Breast epithelium (tissue), 4 donors: ENCODE results near the gene TMEM158. TPM values are rescaled to one million over a fixed set of nuclear protein-coding genes. Genes with fewer than 3 reads are reported as not detected.

Experiments
- DNase-seq, 2 donors: peaks; one replicate each; pipeline ENCODE4 v3.0.0-alpha.2; 2019; ENCODE audit warnings: low spot score in 2 of 2
- H3K27ac ChIP-seq, 2 donors: fragments of 200-600 bp; sonication (generic) in 1 of 2; one replicate each; pipeline ENCODE4 v1.5.1; 2016 to 2019; ENCODE audit warnings: mild to moderate bottlenecking in 1 of 2
- H3K27me3 ChIP-seq, 2 donors: fragments of 200-600 bp; sonication (generic) in 1 of 2; one replicate each; pipeline versions ENCODE4 v1.5.1 to v1.6.0; 2017 to 2019; ENCODE audit warnings: control low read depth in 1 of 2, mild to moderate bottlenecking in 1 of 2
- H3K36me3 ChIP-seq: fragments of 200-600 bp; one replicate; pipeline ENCODE4 v1.5.1; 2019
- H3K4me1 ChIP-seq, 2 donors: fragments of 200-600 bp; sonication (generic); one replicate each; pipeline ENCODE4 v1.5.1; 2016 to 2019; ENCODE audit warnings: control low read depth in 1 of 2
- H3K4me3 ChIP-seq, 3 donors: fragments of 200-600 bp; sonication (generic); 1 replicate in 2 of 3; 2 replicates in 1 of 3; pipeline ENCODE4 v1.5.1; 2016 to 2019; ENCODE audit warnings: mild to moderate bottlenecking in 3 of 3, moderate library complexity in 2 of 3
- H3K9me3 ChIP-seq, 2 donors: fragments of 200-600 bp; sonication (generic) in 1 of 2; one replicate each; pipeline ENCODE4 v1.5.1; 2016 to 2019; ENCODE audit warnings: control low read depth in 1 of 2
- POLR2A ChIP-seq: fragments of 450-650 bp; IDR thresholded peaks from one replicate; pipeline ENCODE4 v1.6.1; 2016; ENCODE audit warnings: antibody characterized with exemption, mild to moderate bottlenecking, moderate library complexity
- POLR2AphosphoS5 ChIP-seq, 3 donors: sonication (generic); formaldehyde crosslinking; IDR thresholded peaks; one replicate each; pipeline ENCODE4 v1.6.1; 2017; ENCODE audit warnings: antibody characterized with exemption in 3 of 3
- intact Hi-C: fragments of 100-400 bp; cut with DNase I; formaldehyde crosslinking; loops from one replicate; pipeline ENCODE4 v1.15.1; 2023; ENCODE audit warnings: low total_unique reads
- total RNA-seq, 3 donors: library from RNA; depleted of rRNA; stranded (reverse); fragments of >200 nt; gene quantifications; one replicate each; pipeline ENCODE4 v1.1.0, GENCODE V29; 2016
- TF ChIP-seq, protein P1 (sequence below), 3 donors: fragments of 450-650 bp; IDR thresholded peaks; one replicate each; pipeline ENCODE4 v1.5.1; 2016 to 2017; ENCODE audit warnings: antibody characterized with exemption in 3 of 3, mild to moderate bottlenecking in 3 of 3, moderate library complexity in 3 of 3

The TMEM158 gene
- total RNA-seq, 3 donors from 2014 or later = 0.48 to 2.0 (median 1.0) TPM

- DNase-seq = no peak
- intact Hi-C loops = no loop called here
- Histone ChIP-seq H3K36me3 (no peaks in the 10 kb centered on the region), H3K9me3 (no peaks in the 10 kb centered on the region), H3K27me3 (no peaks in the 10 kb centered on the region), H3K4me3 (no peak overlapping the region), H3K4me1 (no peaks in the 10 kb centered on the region), H3K27ac (no peak overlapping the region)
- no peak for TF ChIP-seq POLR2A
- TF ChIP-seq POLR2AphosphoS5 (IDR thresholded peaks at IDR 0.05) = no peak
- TF ChIP-seq, protein P1, sequence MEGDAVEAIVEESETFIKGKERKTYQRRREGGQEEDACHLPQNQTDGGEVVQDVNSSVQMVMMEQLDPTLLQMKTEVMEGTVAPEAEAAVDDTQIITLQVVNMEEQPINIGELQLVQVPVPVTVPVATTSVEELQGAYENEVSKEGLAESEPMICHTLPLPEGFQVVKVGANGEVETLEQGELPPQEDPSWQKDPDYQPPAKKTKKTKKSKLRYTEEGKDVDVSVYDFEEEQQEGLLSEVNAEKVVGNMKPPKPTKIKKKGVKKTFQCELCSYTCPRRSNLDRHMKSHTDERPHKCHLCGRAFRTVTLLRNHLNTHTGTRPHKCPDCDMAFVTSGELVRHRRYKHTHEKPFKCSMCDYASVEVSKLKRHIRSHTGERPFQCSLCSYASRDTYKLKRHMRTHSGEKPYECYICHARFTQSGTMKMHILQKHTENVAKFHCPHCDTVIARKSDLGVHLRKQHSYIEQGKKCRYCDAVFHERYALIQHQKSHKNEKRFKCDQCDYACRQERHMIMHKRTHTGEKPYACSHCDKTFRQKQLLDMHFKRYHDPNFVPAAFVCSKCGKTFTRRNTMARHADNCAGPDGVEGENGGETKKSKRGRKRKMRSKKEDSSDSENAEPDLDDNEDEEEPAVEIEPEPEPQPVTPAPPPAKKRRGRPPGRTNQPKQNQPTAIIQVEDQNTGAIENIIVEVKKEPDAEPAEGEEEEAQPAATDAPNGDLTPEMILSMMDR (IDR thresholded peaks at IDR 0.05) = no peak
Measured at GRCh38 chr3:45185461-45185860, 40.6 kb downstream of the TMEM158 start.

GRCh38 chr3:45185052-45185451 is 41.0 kb downstream of the TMEM158 start:
- Histone ChIP-seq H3K9me3 (no peaks in the 10 kb centered on the region), H3K27ac (no peak overlapping the region), H3K36me3 (no peaks in the 10 kb centered on the region), H3K27me3 (no peaks in the 10 kb centered on the region), H3K4me3 (no peak overlapping the region), H3K4me1 (no peaks in the 10 kb centered on the region)
- DNase-seq = no peak
- TF ChIP-seq POLR2A (no peak), POLR2AphosphoS5 (IDR thresholded peaks at IDR 0.05) (no peak)
- TF ChIP-seq, protein P1 (IDR thresholded peaks at IDR 0.05) = no peak
- intact Hi-C loops = no loop called here

DNA sequence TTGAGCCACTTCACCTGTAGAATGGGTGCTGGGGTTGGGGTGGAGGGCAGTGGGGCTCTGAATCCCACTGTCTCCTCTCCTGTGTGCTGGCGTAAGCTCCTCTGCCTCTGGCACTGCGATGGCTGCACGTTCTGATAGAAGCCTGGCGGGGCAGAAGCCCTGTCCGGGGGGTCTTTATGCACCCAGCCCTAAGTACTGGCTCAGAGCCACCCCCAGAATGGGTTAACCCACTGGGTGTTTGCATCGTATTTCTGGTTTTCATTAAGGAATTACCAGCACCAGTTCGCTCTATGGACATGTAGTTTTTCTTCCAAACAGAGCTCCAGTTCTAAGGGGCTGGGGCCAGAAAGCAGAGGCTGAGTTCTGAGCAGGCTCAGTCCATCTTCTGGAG is 42.2 kb downstream of the TMEM158 start:
- TF ChIP-seq, protein P1 (IDR thresholded peaks at IDR 0.05) = no peak
- no peak for TF ChIP-seq POLR2AphosphoS5 (IDR thresholded peaks at IDR 0.05)
- no peak for TF ChIP-seq POLR2A
- no peaks in the 10 kb centered on the region for H3K27me3 ChIP-seq
- no peak overlapping the region for H3K27ac ChIP-seq
- no peak for DNase-seq
- no peak overlapping the region for H3K4me3 ChIP-seq
- no peaks in the 10 kb centered on the region for H3K9me3 ChIP-seq
- intact Hi-C loops = no loop called here
- no peaks in the 10 kb centered on the region for H3K4me1 ChIP-seq
- H3K36me3 ChIP-seq = no peaks in the 10 kb centered on the region

GRCh38 chr3:45182915-45183871 is 42.9 kb downstream of the TMEM158 start:
- Histone ChIP-seq H3K4me1 (no peaks in the 10 kb centered on the region), H3K4me3 (no peak overlapping the region), H3K27ac (peak overlapping the region in 1 of 2 donors; percentile 52), H3K27me3 (no peaks in the 10 kb centered on the region), H3K36me3 (no peaks in the 10 kb centered on the region), H3K9me3 (no peaks in the 10 kb centered on the region)
- TF ChIP-seq POLR2AphosphoS5 (IDR thresholded peaks at IDR 0.05) (no peak), POLR2A (no peak)
- TF ChIP-seq, protein P1 (IDR thresholded peaks at IDR 0.05) = no peak
- peak in 1 of 2 donors; percentile 38 for DNase-seq
- intact Hi-C loops = no loop called here

- H3K36me3 ChIP-seq = no peaks in the 10 kb centered on the region
- no peak for TF ChIP-seq POLR2A
- no peak for TF ChIP-seq POLR2AphosphoS5 (IDR thresholded peaks at IDR 0.05)
- TF ChIP-seq, protein P1 (IDR thresholded peaks at IDR 0.05) = no peak
- no peak overlapping the region for H3K4me3 ChIP-seq
- H3K9me3 ChIP-seq = no peaks in the 10 kb centered on the region
- no peaks in the 10 kb centered on the region for H3K27me3 ChIP-seq
- intact Hi-C loops = no loop called here
- no peak overlapping the region for H3K27ac ChIP-seq
- no peaks in the 10 kb centered on the region for H3K4me1 ChIP-seq
- DNase-seq = no peak
Measured at GRCh38 chr3:45181496-45181895, 44.6 kb downstream of the TMEM158 start.
